Gastroesophageal sphincter (tissue), 3 donors: Measurements from ENCODE around the gene BRIX1.

ENCODE experiments used
- POLR2A ChIP-seq, 2 donors: fragments of 450-650 bp; IDR thresholded peaks; one replicate each; pipeline ENCODE4 v1.6.1; 2017; ENCODE audit warnings: antibody characterized with exemption in 2 of 2, mild to moderate bottlenecking in 2 of 2, moderate library complexity in 1 of 2
- TF ChIP-seq, protein P1 (sequence below), 4 experiments: fragments of 200-600 bp in 2 of 4; fragments of 450-650 bp in 2 of 4; sonication (generic) in 1 of 4; IDR thresholded peaks; one replicate each; pipeline ENCODE4 v1.5.1; 2017 to 2019; ENCODE audit warnings: antibody characterized with exemption in 4 of 4, mild to moderate bottlenecking in 2 of 4, moderate library complexity in 2 of 4

DNA sequence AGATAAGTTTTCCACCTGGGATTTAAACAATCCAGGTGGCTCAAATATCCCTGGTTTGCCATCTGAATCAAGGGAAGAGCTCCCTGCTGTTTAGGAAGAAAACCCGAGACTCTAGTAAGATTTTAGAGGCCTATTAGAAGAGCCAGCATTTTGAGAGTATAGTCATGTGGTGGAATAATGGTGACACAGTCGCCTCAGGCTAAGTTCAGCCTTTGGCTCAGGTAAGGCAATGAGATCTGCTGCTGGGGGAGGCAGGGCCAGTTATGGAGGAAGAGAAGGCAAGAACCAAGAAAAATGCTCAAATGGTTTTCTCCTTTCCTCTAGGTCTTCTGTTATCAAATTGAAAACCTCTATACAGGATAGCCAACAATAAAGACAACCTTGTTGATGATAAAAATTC lies 16.4 kb upstream of the BRIX1 start:
- TF ChIP-seq, protein P1, sequence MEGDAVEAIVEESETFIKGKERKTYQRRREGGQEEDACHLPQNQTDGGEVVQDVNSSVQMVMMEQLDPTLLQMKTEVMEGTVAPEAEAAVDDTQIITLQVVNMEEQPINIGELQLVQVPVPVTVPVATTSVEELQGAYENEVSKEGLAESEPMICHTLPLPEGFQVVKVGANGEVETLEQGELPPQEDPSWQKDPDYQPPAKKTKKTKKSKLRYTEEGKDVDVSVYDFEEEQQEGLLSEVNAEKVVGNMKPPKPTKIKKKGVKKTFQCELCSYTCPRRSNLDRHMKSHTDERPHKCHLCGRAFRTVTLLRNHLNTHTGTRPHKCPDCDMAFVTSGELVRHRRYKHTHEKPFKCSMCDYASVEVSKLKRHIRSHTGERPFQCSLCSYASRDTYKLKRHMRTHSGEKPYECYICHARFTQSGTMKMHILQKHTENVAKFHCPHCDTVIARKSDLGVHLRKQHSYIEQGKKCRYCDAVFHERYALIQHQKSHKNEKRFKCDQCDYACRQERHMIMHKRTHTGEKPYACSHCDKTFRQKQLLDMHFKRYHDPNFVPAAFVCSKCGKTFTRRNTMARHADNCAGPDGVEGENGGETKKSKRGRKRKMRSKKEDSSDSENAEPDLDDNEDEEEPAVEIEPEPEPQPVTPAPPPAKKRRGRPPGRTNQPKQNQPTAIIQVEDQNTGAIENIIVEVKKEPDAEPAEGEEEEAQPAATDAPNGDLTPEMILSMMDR (IDR thresholded peaks at IDR 0.05), result no peak
- TF ChIP-seq POLR2A (IDR thresholded peaks at IDR 0.05), result no peak
